Stimulated activated CD8-positive, alpha-beta memory T cell treated with anti-CD3 and anti-CD28 coated beads, Interleukin-12 subunit alpha, Interleukin-12 subunit beta, amount 100 ng/mL, for 1 hour (primary cell): Measurements from ENCODE around the gene PDZD7.
A peak's percentile ranks its signal among the peaks of the same experiment; 100 is the strongest.

Source experiments
- DNase-seq: peaks from one replicate; pipeline ENCODE4 v3.0.0-alpha.2; 2020; ENCODE audit warnings: low read depth

The PDZD7 gene

DNA sequence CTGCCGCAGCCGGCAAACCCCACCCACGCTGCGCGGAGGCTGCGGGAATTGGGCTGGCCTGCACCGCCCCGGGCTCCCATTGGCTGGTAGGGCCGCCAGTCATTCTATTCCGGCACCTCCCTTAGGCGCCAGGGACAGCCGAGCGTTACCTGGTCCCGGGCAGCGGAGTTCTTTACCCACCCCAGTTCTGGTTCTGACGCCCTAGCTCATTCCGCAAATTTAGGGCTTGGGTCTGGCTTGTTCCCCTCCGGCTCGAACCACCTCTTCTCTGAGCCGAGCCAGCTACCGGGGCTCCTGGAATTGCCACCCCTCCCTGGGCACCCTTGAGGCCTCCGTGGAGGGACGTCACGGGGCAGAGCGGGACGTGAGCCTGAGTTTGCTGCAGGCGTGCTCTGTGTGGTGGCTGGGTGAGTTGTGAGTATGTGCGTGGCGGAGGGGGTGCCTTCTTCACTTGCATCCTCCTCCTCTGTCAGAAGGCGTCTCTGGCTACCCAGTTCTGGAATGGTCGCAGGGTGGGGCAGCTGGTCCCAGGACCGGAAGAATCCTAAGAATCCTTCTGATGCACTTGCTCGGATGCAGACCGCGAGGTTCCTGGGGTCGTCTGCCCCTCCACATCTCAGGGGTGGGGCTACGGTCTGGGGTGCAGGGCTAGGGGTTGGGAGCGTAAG lies at the start of gene PDZD7, which contains the start of gene SFXN3:
TSS of gene PDZD7 (minus strand) at position 2 of the 668 bp plus-strand sequence. CDS start 910 bp downstream, outside the sequence.
TSS of gene SFXN3 (plus strand) at position 107 of the 668 bp plus-strand sequence. CDS start 3,461 bp downstream, outside the sequence.
- DNase-seq, result peak; percentile 92

- no peak for DNase-seq
Measured at GRCh38 chr10:101079874-101080273, 48.9 kb upstream of the PDZD7 start.

DNA sequence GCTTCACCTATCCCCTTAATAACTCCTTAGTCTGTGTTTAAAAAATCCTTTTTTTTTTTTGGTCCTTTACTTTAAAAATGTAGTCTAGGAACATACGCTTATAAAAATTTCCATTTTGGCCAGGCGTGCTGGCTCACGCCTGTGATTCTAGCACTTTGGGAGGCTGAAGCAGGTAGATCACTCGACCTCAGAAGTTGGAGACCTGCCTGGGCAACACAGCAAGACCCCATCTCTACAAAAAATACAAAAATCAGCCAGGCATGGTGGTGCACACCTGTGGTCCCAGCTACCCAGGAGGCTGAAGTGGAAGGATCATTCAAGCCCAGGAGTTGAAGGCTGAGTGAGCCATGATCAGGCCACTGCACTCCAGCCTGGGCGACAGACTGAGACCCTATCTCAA lies 45.7 kb upstream of the PDZD7 start:
- DNase-seq, result no peak

DNA sequence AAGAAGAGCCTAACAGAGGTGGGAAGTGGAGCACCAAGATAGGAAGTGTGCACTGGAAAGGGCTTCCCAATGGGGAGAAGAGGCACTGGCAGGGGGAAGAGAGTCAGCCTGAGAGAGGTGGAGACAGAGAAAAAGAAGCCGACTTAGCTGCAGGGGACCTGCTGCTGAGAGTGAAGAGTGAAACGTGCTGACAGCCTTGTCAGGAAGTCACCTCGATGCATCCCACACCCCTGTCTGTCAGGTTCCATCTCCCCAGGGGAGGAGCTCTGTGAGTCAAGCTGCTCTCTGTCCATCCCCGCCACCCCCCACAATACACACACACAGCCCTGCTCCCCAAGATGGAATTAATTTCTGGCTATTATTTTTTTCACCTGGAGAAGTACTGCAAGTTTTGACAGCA lies 44.8 kb upstream of the PDZD7 start:
- DNase-seq, result no peak

DNA sequence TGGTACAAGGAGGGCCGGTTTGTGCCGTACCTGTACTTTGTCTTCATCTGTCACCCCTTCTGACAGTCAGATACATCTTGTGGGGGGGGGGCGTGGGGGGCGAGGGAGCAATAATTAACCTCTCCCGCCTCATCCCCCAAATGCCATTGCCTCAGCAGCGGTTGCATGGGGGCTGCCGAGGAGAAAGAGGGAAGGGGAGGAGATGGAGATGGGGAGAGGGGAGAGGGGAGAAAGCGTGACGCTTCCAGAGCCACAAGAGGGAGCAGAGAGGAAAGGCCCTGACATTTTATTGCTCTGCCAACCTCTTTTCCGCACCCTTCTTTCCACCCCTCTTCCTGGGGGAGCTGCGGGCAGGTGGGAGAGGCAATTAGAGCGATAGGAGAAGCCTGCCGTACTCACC lies 42.7 kb upstream of the PDZD7 start:
- no peak for DNase-seq

DNA sequence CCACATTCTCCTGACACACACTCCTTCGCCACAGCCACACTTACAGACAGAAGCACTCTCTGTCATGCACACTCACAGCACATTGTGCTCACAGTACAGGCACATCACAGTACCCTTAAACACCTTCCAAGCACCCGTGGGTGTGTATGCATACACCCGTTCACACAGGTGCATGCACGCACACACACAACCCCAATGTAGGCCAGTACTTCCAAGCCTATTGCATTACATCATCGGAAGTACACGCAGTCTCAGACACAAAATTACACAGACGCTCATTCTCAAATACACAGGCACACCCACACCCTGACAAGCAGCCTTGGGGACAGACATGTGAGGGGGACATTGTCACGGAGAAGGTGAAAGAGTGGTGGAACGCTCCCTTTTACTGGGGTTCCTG lies 42.0 kb upstream of the PDZD7 start:
- DNase-seq, result no peak

- no peak for DNase-seq
Measured at GRCh38 chr10:101071885-101072433, 41.0 kb upstream of the PDZD7 start.

- DNase-seq, result no peak
Measured at GRCh38 chr10:101071267-101071884, 40.4 kb upstream of the PDZD7 start.

DNA sequence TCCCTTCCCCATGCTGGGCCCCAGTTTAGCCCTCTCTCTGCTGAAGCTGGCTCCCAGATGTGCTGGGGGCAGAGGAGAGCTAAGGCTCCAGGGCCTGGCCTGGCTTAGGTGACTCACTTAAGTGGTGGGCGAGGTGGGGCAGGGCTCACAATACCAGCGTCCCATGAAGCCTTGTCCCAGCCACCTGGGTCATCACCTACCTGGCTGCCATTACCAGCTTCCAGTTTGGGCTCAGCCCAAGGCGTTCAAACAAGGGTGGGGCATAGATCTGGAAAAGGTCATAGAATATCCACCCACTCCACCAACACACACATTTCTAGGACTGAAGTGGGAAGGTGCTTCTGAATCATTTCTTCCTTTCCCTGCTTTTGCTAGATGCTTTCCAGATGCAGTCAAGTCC lies 39.2 kb upstream of the PDZD7 start:
- DNase-seq, result no peak

GRCh38 chr10:101069441-101069840 lies 38.5 kb upstream of the PDZD7 start:
- DNase-seq, result no peak

DNA sequence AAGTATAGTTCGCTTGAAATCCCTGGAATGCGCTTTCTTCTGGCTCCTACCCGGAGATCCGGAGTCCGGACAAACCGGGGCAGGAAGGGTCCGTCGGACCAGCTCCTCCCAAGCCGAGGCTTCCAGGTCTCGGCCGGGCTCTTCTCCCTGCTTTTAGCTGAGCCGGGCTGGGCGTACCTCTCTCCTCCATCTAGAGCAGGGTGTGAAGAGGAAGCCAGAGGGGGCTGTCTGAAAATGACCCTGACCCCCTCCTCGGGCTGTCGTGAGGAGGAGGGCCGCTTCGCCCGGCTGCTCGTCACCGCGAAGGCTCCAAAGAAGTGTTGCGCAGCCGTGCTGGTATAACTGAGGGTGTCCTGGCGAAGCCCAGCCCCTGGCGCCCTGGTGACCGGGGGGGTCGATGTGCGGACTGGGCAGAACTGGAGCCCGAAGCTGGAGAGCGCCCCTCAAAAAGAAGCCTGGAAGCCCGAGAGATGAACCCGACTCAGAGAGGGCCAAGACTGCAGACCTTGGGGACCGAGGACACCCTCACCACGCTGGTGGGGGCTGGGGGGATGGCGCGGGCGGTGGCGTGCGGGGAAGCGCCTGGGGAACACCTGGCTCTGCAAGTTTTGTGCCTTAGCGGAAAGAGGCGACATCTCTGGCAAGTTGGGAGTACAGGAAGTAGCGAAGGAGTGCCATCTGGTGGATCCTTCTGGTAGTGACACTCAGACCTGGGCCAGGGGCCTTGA lies 36.6 kb upstream of the PDZD7 start:
- peak; percentile 56 for DNase-seq

- no peak for DNase-seq
Measured at GRCh38 chr10:101066896-101067355, 36.0 kb upstream of the PDZD7 start.

GRCh38 chr10:101066146-101066895 lies 35.4 kb upstream of the PDZD7 start:
- no peak for DNase-seq

- DNase-seq, result no peak
Measured at GRCh38 chr10:101065481-101066145, 34.7 kb upstream of the PDZD7 start.

GRCh38 chr10:101064415-101065030 lies 33.6 kb upstream of the PDZD7 start:
- no peak for DNase-seq

GRCh38 chr10:101063548-101064414 lies 32.9 kb upstream of the PDZD7 start:
- DNase-seq, result no peak

DNA sequence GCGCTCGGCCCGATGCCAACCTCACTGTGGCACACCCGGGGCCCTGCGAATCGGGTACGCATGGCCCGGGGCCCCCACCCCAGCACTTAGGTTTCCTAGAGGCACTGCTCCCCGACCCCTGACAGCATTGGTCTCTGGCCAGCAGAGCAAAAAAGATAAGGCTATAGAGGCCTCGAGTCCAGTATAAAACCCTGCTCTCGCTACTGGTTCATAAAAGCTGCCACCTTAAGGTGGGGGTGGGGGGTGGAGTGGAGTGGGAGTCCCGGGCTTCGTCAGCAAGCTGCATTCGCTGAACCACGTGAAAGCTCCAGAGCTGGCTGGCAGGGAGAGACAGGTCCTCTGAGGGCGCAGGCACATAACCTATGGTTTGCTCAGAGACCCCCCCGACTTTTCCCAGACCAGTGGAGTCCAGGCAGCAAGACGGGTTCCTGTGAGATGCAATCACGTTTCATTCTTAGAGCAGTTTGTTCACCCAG lies 32.2 kb upstream of the PDZD7 start:
- DNase-seq, result no peak

DNA sequence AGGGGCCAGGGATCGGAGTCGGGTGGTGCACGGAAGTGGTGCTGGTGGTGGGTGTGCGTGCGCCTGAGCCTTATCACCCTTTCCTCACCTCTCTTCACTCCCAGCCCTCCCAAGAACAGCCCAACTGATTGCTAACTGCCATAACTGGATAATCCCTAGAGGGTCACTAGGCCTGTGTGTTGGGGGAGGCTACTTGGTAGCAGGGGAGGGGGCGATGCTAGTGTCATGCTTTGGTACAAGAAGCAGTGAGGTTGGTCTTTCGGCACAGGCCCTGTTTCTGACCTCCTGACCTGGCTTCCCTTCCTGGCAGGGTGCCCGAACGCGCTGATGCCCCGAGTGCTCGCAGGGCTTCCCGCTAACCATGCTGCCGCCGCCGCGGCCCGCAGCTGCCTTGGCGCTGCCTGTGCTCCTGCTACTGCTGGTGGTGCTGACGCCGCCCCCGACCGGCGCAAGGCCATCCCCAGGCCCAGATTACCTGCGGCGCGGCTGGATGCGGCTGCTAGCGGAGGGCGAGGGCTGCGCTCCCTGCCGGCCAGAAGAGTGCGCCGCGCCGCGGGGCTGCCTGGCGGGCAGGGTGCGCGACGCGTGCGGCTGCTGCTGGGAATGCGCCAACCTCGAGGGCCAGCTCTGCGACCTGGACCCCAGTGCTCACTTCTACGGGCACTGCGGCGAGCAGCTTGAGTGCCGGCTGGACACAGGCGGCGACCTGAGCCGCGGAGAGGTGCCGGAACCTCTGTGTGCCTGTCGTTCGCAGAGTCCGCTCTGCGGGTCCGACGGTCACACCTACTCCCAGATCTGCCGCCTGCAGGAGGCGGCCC lies 31.5 kb upstream of the PDZD7 start:
- DNase-seq, result no peak
